ENCODE results near the gene ACE. TPM values are rescaled to one million over a fixed set of nuclear protein-coding genes. Genes with fewer than 3 reads are reported as not detected.

ACE gene
- total RNA-seq, 2 donors from 2014 or later = not detected

GRCh38 chr17:63542942-63543821, 66.3 kb downstream of the ACE start:
- Mint-ChIP-seq H3K9me3 (no peaks in the 10 kb centered on the region), H3K4me3 (no peak overlapping the region), H3K27ac (no peak overlapping the region), H3K36me3 (no peaks in the 10 kb centered on the region), H3K4me1 (ENCODE audit: low read depth in 2 of 2) (no peaks in the 10 kb centered on the region), H3K27me3 (peaks cover 14 to 16% of the 10 kb centered on the region in 2 donors)
- DNase-seq (ENCODE audit: low spot score) (no peak), ATAC-seq (no peak)

- H3K27ac Mint-ChIP-seq = no peak overlapping the region
- no peak for ATAC-seq
- H3K27me3 Mint-ChIP-seq = peaks cover 11 to 14% of the 10 kb centered on the region in 2 donors
- DNase-seq (ENCODE audit: low spot score) = no peak
- H3K36me3 Mint-ChIP-seq = no peaks in the 10 kb centered on the region
- no peaks in the 10 kb centered on the region for H3K4me1 Mint-ChIP-seq (ENCODE audit: low read depth in 2 of 2)
- no peak overlapping the region for H3K4me3 Mint-ChIP-seq
- no peaks in the 10 kb centered on the region for H3K9me3 Mint-ChIP-seq
Observed at GRCh38 chr17:63543822-63544420, 67.1 kb downstream of the ACE start.

GRCh38 chr17:63544467-63545301, 67.8 kb downstream of the ACE start:
- DNase-seq (ENCODE audit: low spot score) (no peak), ATAC-seq (no peak)
- Mint-ChIP-seq H3K4me3 (no peak overlapping the region), H3K27ac (no peak overlapping the region), H3K9me3 (no peaks in the 10 kb centered on the region), H3K4me1 (ENCODE audit: low read depth in 2 of 2) (no peaks in the 10 kb centered on the region), H3K36me3 (no peaks in the 10 kb centered on the region), H3K27me3 (peaks cover 3 to 7% of the 10 kb centered on the region in 2 donors)

DNA sequence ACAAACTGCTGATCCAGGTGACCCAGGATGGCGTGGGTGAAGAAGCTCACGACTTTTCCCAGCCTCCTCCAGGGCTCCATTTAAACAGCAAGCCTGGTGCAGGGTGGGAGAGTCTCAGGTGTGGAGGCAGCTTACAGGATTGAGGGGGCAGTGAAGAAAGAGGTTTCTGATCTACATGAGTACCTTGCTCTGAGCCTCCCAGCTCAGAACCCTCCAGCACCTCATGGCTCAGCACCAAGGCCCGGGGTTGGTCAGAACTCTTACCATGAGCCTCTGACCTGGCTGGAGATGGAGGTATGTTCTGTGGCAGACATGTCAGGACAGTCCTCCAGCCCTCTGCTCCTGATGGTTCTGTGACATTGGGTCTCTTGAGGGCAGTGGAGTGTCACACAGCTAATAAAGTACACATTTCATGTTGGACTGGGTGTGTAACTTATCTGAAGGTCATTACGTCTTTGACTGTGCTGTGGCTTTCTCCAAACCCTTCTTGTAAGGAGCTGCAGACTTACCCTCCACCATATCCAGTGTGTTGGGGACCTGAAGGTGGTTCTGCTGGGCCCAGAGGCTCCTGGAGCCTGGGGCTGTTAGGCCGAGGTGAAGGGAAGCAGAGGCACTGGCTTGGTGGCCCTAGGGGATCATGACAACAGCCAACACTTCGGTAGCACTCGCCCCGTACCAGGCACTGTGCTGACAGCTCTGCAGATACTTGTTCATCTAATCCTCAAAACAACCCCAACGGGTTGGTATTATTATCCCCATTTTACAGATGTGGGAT, 69.6 kb downstream of the ACE start:
- Mint-ChIP-seq H3K9me3 (no peaks in the 10 kb centered on the region), H3K36me3 (no peaks in the 10 kb centered on the region), H3K27me3 (no peaks in the 10 kb centered on the region), H3K4me1 (ENCODE audit: low read depth in 2 of 2) (peaks cover 4 to 5% of the 10 kb centered on the region in 2 donors), H3K27ac (no peak overlapping the region), H3K4me3 (no peak overlapping the region)
- DNase-seq (ENCODE audit: low spot score) = no peak
- no peak for ATAC-seq

- H3K4me1 Mint-ChIP-seq (ENCODE audit: low read depth in 2 of 2) = peaks cover 8 to 11% of the 10 kb centered on the region in 2 donors
- no peaks in the 10 kb centered on the region for H3K9me3 Mint-ChIP-seq
- no peak overlapping the region for H3K4me3 Mint-ChIP-seq
- H3K27ac Mint-ChIP-seq = no peak overlapping the region
- H3K27me3 Mint-ChIP-seq = no peaks in the 10 kb centered on the region
- ATAC-seq (no peak), DNase-seq (ENCODE audit: low spot score) (no peak)
- no peaks in the 10 kb centered on the region for H3K36me3 Mint-ChIP-seq
Observed at GRCh38 chr17:63547083-63547523, 70.2 kb downstream of the ACE start.

Other genes starting within 250 kb of the ACE start
- gene CYB561, start 30.8 kb upstream of the ACE start, total RNA-seq = 1 to 10 TPM; 3.2 to 7.9 TPM
- gene KCNH6, start 46.3 kb downstream of the ACE start, total RNA-seq = not detected
- 100 to 1,000 TPM; 100 to 107 TPM for gene DCAF7, start 73.4 kb downstream of the ACE start, total RNA-seq
- 10 to 100 TPM; 21.0 to 26.7 TPM for gene TACO1, start 123.8 kb downstream of the ACE start, total RNA-seq
- 10 to 100 TPM; 38.2 to 52.0 TPM for gene MAP3K3, start 145.4 kb downstream of the ACE start, total RNA-seq
- 100 to 1,000 TPM; 114 to 185 TPM for gene LIMD2, start 223.1 kb downstream of the ACE start, total RNA-seq

Measured in natural killer cell treated with Interleukin-12 subunit alpha and Interleukin-12 subunit beta and Interleukin-15 and Interleukin-18, amount 100 ng/mL, for 72 hours (primary cell).